Osteoblast (primary cell): Measurements from ENCODE around the gene LYSMD2. TPM values are rescaled to one million over a fixed set of nuclear protein-coding genes. Genes with fewer than 3 reads are reported as not detected.
A peak's percentile ranks its signal among the peaks of the same experiment; 100 is the strongest.

Experiments used
- DNase-seq: peaks from one replicate; pipeline ENCODE4 v3.0.0; 2011; ENCODE audit warnings: low spot score, mixed read lengths; ENCODE audit not compliant: insufficient read length; ENCODE audit errors: missing footprints
- H2AFZ ChIP-seq: 2 replicates; pipeline ENCODE4 v1.6.0; 2011; ENCODE audit warnings: mild to moderate bottlenecking, low read length
- H3K27ac ChIP-seq: 2 replicates; pipeline ENCODE4 v1.5.1; 2011; ENCODE audit warnings: mild to moderate bottlenecking, low read depth, low read length, moderate library complexity
- H3K27me3 ChIP-seq: 2 replicates; pipeline ENCODE4 v1.6.0; 2012; ENCODE audit warnings: mild to moderate bottlenecking, control low read depth, inconsistent platforms, low read length, moderate library complexity; ENCODE audit not compliant: insufficient read depth
- H3K36me3 ChIP-seq: 2 replicates; pipeline ENCODE4 v1.5.1; 2011; ENCODE audit warnings: mild to moderate bottlenecking, low read length, control low read depth, moderate library complexity; ENCODE audit not compliant: insufficient read depth
- H3K4me1 ChIP-seq: 2 replicates; pipeline ENCODE4 v1.5.1; 2011; ENCODE audit warnings: mild to moderate bottlenecking, low read length, control low read depth, moderate library complexity; ENCODE audit not compliant: insufficient read depth
- H3K4me2 ChIP-seq: 2 replicates; pipeline ENCODE4 v1.6.0; 2011; ENCODE audit warnings: mild to moderate bottlenecking, low read length; ENCODE audit not compliant: insufficient read depth
- H3K4me3 ChIP-seq: fragments of 200-600 bp; sonication (generic); 3 replicates; pipeline ENCODE4 v1.5.1; 2012; ENCODE audit warnings: mild to moderate bottlenecking, low read length, inconsistent platforms; ENCODE audit not compliant: insufficient read depth
- H3K79me2 ChIP-seq: 2 replicates; pipeline ENCODE4 v1.6.0; 2012; ENCODE audit warnings: mild to moderate bottlenecking, low read length, control low read depth, inconsistent platforms; ENCODE audit not compliant: insufficient read depth
- H3K9me3 ChIP-seq: 2 replicates; pipeline ENCODE4 v1.5.1; 2011; ENCODE audit warnings: low read depth, low read length, control low read depth
- H4K20me1 ChIP-seq: 2 replicates; pipeline ENCODE4 v1.6.0; 2012; ENCODE audit warnings: mild to moderate bottlenecking, low read length, control low read depth; ENCODE audit not compliant: insufficient read depth
- total RNA-seq: library from RNA; depleted of rRNA; stranded (reverse); fragments of >200 nt; gene quantifications from 2 replicates; pipeline ENCODE4 v1.2.3, GENCODE V29; 2012
- TF ChIP-seq, protein P1 (sequence below): IDR thresholded peaks from 2 replicates; pipeline ENCODE4 v1.5.1; 2011; ENCODE audit warnings: mild to moderate bottlenecking, low read depth, low read length, moderate library complexity; ENCODE audit errors: extremely low read depth

LYSMD2 gene
- total RNA-seq, 1 donor = 3.3 TPM

DNA sequence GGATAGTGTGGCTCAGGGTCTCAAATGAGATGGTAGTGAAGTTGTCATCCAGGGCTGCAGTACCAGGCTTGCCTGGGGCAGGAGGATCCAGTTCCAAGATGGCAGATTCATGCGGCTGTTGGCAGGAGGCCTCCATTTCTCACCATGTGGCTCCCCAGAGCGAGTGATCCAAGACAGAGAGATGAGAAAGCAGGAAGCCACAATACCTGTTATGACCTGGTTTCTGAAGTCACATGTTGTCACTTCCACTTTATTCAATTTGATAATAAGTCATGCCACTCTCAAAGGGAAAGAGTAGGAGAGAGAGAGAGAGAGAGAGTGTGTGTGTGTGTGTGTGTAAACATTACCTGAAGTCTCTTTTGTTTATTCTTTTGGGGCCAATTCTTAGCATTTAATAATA lies 44.1 kb upstream of the LYSMD2 start:
- no peaks in the 10 kb centered on the region for H3K27me3 ChIP-seq
- H4K20me1 ChIP-seq = no peaks in the 10 kb centered on the region
- H3K4me1 ChIP-seq = no peaks in the 10 kb centered on the region
- TF ChIP-seq, protein P1, sequence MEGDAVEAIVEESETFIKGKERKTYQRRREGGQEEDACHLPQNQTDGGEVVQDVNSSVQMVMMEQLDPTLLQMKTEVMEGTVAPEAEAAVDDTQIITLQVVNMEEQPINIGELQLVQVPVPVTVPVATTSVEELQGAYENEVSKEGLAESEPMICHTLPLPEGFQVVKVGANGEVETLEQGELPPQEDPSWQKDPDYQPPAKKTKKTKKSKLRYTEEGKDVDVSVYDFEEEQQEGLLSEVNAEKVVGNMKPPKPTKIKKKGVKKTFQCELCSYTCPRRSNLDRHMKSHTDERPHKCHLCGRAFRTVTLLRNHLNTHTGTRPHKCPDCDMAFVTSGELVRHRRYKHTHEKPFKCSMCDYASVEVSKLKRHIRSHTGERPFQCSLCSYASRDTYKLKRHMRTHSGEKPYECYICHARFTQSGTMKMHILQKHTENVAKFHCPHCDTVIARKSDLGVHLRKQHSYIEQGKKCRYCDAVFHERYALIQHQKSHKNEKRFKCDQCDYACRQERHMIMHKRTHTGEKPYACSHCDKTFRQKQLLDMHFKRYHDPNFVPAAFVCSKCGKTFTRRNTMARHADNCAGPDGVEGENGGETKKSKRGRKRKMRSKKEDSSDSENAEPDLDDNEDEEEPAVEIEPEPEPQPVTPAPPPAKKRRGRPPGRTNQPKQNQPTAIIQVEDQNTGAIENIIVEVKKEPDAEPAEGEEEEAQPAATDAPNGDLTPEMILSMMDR = no peak
- no peak overlapping the region for H3K4me2 ChIP-seq
- H3K27ac ChIP-seq = no peak overlapping the region
- no peaks in the 10 kb centered on the region for H3K36me3 ChIP-seq
- no peak overlapping the region for H3K4me3 ChIP-seq
- no peaks in the 10 kb centered on the region for H3K79me2 ChIP-seq
- no peak for DNase-seq
- no peak overlapping the region for H2AFZ ChIP-seq
- no peaks in the 10 kb centered on the region for H3K9me3 ChIP-seq

DNA sequence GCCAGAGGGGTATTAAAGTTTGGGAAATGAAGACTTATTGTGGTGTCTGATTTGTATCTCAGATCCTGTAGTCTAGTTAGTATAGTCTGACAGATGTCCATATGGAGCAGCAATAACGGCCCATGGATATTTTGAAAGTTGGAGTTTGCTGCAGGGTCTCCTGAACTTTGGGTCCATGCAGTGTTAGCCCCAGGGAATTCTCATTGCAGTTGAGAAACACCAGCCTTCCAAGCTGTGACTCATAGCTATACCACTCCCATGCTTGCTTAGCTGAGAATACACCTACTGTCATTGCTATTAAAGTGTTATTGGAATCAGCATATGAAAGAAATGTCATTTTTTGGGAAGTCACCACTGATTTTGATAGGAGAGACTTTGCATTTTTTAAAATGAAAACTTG lies 43.2 kb upstream of the LYSMD2 start:
- Histone ChIP-seq H3K9me3 (no peaks in the 10 kb centered on the region), H3K4me1 (no peaks in the 10 kb centered on the region), H3K79me2 (no peaks in the 10 kb centered on the region), H4K20me1 (no peaks in the 10 kb centered on the region), H3K36me3 (no peaks in the 10 kb centered on the region), H2AFZ (no peak overlapping the region), H3K27ac (no peak overlapping the region), H3K27me3 (no peaks in the 10 kb centered on the region), H3K4me3 (no peak overlapping the region), H3K4me2 (no peak overlapping the region)
- TF ChIP-seq, protein P1 = no peak
- DNase-seq = peak; percentile 62

DNA sequence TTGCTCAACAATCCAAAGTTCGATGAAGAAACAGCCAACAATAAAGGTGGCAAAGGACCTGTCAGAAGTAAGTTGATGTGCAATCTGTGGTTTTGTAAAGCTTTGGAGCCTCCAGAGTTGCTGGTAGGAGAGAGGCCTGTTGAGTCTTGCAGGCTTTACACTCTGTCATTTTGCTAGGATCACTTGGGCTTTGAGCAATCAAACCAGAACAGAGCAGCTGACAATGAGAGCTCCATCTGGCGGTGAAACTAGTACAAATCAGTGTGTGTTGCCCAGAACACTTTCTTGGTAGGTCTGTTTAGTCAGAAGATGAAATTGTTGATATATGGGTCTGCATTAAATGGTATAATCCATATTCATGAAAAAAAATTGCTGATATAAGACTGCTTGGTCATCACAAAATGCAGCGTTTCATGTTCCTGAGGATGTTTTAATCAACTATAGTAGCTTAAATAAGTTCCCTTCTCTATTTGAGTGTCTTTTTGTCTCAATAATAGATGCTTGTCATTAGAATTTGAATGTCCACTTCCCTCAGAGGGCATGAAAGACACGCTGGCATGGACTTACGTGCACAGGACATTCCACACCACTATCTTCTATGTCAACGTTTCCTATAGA lies 39.6 kb upstream of the LYSMD2 start:
- Histone ChIP-seq H4K20me1 (no peaks in the 10 kb centered on the region), H3K27ac (no peak overlapping the region), H3K4me3 (no peak overlapping the region), H3K36me3 (no peaks in the 10 kb centered on the region), H3K9me3 (no peaks in the 10 kb centered on the region), H3K27me3 (no peaks in the 10 kb centered on the region), H3K4me1 (no peaks in the 10 kb centered on the region), H2AFZ (peak overlapping the region; percentile 42), H3K4me2 (no peak overlapping the region), H3K79me2 (no peaks in the 10 kb centered on the region)
- peak; percentile 92 for DNase-seq
- TF ChIP-seq, protein P1 = peak; percentile 82

DNA sequence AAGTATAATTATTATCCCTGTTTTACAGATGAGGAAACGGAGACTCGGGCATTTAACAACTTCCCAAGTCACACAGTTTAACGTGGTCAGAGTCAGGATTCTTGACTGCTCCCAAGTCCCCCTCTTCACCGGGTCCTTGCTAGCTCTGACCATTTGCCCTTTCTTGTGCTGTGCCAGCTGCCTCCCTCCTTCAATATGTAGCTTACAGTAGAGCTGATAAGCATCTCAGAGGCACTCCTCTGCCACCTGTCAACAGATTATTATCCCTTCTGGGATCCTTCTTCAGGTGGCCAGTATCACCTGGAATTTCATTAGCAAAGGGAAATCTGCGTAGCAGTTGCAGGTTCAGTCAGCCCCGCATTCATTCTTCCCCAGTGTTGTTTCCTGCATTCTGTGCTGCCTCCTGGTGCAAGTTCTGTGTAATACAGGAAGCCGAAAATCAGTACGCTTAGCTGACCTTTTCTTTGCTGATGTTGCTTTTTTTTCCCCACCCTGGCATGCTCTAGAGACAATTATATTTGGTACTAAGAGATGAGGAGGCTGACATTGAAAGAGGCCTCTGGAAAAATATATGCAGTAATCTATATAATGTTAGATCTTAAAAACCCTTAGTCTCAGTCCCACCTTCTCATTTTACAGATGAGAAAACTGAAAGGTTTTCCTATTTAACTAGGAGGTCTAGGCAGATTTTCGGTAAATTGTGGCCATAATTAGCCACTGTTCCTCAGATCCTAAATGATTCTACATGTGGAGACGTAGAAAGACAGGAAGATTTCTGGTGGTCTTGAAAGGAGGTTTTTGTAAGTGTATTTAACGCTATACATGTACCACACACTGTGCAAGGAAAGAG lies 38.7 kb upstream of the LYSMD2 start:
- no peak overlapping the region for H3K4me2 ChIP-seq
- no peaks in the 10 kb centered on the region for H4K20me1 ChIP-seq
- no peak overlapping the region for H3K4me3 ChIP-seq
- peak; percentile 43 for DNase-seq
- TF ChIP-seq, protein P1 = peak; percentile 81
- H3K27me3 ChIP-seq = no peaks in the 10 kb centered on the region
- H3K27ac ChIP-seq = no peak overlapping the region
- H2AFZ ChIP-seq = no peak overlapping the region
- H3K79me2 ChIP-seq = no peaks in the 10 kb centered on the region
- no peaks in the 10 kb centered on the region for H3K9me3 ChIP-seq
- H3K4me1 ChIP-seq = no peaks in the 10 kb centered on the region
- no peaks in the 10 kb centered on the region for H3K36me3 ChIP-seq
